Measurements from ENCODE around the gene PXYLP1. TPM values are rescaled to one million over a fixed set of nuclear protein-coding genes. Genes with fewer than 3 reads are reported as not detected.

The PXYLP1 gene
- total and polyA plus RNA-seq, 2 donors (not counting 1 experiment from before 2014, with no cell fraction given): 1.4 to 4.5 TPM

GRCh38 chr3:141257961-141258360, 26.3 kb downstream of the PXYLP1 start:
- intact Hi-C loops (cut with micrococcal nuclease): no loop called here
- no peaks in the 10 kb centered on the region for H3K4me1 Mint-ChIP-seq
- Histone ChIP-seq H3K36me3 (replicated peaks in 1 of 2; ENCODE audit: control extremely low read depth in 1 of 2, control insufficient read depth in 1 of 2, extremely low read depth in 1 of 2, insufficient read depth in 2 of 2, low read length in 1 of 2) (no peaks in the 10 kb centered on the region), H3K27me3 (replicated peaks in 1 of 4; ENCODE audit: control extremely low read depth in 1 of 4, control insufficient read depth in 3 of 4, insufficient read depth in 4 of 4, low read length in 3 of 4) (no peaks in the 10 kb centered on the region), H3K79me2 (ENCODE audit: control insufficient read depth, insufficient read depth, low read length) (no peaks in the 10 kb centered on the region), H3K27ac (ENCODE audit: low read length in 2 of 2) (no peak overlapping the region), H3K4me1 (ENCODE audit: control insufficient read depth in 2 of 2, insufficient read depth in 2 of 2, low read length in 2 of 2) (no peaks in the 10 kb centered on the region), H3K9me3 (ENCODE audit: control extremely low read depth in 1 of 3, control insufficient read depth in 2 of 3, insufficient read depth in 1 of 3, low read length in 2 of 3) (peaks cover 0 to 2% (median 0%) of the 10 kb centered on the region in 3 donors), H3K4me2 (replicated peaks; ENCODE audit: low read depth, low read length, poor library complexity, severe bottlenecking) (no peak overlapping the region), H3K9ac (ENCODE audit: low read length) (no peak overlapping the region), H3K4me3 (ENCODE audit: control extremely low read depth in 1 of 5, extremely low read depth in 1 of 5, insufficient read depth in 1 of 5, low read depth in 2 of 5, low read length in 4 of 5) (no peak overlapping the region), H2AFZ (ENCODE audit: insufficient read depth, low read depth, low read length, poor library complexity, severe bottlenecking) (no peak overlapping the region), H4K20me1 (ENCODE audit: control insufficient read depth, insufficient read depth, low read length, poor library complexity, severe bottlenecking) (no peaks in the 10 kb centered on the region)
- no peak overlapping the region for H3K4me3 Mint-ChIP-seq
- ChIA-PET CTCF (interaction anchor here (0.7 kb wide), 1 partner anchor 9 kb away, joined by 4 read pairs; no protein-coding TSS in a partner anchor), POLR2A (no interaction called here)
- no peak for TF ChIP-seq CTCF (IDR thresholded peaks at IDR 0.05)
- no peak for TF ChIP-seq EZH2 (IDR thresholded peaks at IDR 0.05; ENCODE audit: borderline replicate concordance, insufficient read depth, low read depth, low read length, poor library complexity, severe bottlenecking)
- H3K9me3 Mint-ChIP-seq (ENCODE audit: insufficient read depth): no peaks in the 10 kb centered on the region
- no peak for DNase-seq
- no peaks in the 10 kb centered on the region for H3K27me3 Mint-ChIP-seq
- ATAC-seq (ENCODE audit: low read depth): no peak
- 64% methylated on average over 4 of the region's 8 CpGs for WGBS (ENCODE audit: insufficient coverage)
- no peak overlapping the region for H3K27ac Mint-ChIP-seq

- DNase-seq: no peak
- H3K4me1 ChIP-seq (ENCODE audit: control insufficient read depth in 2 of 2, insufficient read depth in 2 of 2, low read length in 2 of 2): no peaks in the 10 kb centered on the region
- Mint-ChIP-seq H3K27me3 (no peaks in the 10 kb centered on the region), H3K4me1 (no peaks in the 10 kb centered on the region), H3K4me3 (no peak overlapping the region), H3K27ac (no peak overlapping the region), H3K9me3 (ENCODE audit: insufficient read depth) (no peaks in the 10 kb centered on the region)
- no peaks in the 10 kb centered on the region for H4K20me1 ChIP-seq (ENCODE audit: control insufficient read depth, insufficient read depth, low read length, poor library complexity, severe bottlenecking)
- H3K27me3 ChIP-seq (replicated peaks in 1 of 4; ENCODE audit: control extremely low read depth in 1 of 4, control insufficient read depth in 3 of 4, insufficient read depth in 4 of 4, low read length in 3 of 4): no peaks in the 10 kb centered on the region
- 100% methylated on average over 1 of the region's 2 CpGs for WGBS (ENCODE audit: insufficient coverage)
- no peak overlapping the region for H3K4me3 ChIP-seq (ENCODE audit: control extremely low read depth in 1 of 5, extremely low read depth in 1 of 5, insufficient read depth in 1 of 5, low read depth in 2 of 5, low read length in 4 of 5)
- H3K27ac ChIP-seq (ENCODE audit: low read length in 2 of 2): no peak overlapping the region
- H3K4me2 ChIP-seq (replicated peaks; ENCODE audit: low read depth, low read length, poor library complexity, severe bottlenecking): no peak overlapping the region
- H3K36me3 ChIP-seq (replicated peaks in 1 of 2; ENCODE audit: control extremely low read depth in 1 of 2, control insufficient read depth in 1 of 2, extremely low read depth in 1 of 2, insufficient read depth in 2 of 2, low read length in 1 of 2): no peaks in the 10 kb centered on the region
- H2AFZ ChIP-seq (ENCODE audit: insufficient read depth, low read depth, low read length, poor library complexity, severe bottlenecking): no peak overlapping the region
- no peaks in the 10 kb centered on the region for H3K79me2 ChIP-seq (ENCODE audit: control insufficient read depth, insufficient read depth, low read length)
- H3K9ac ChIP-seq (ENCODE audit: low read length): no peak overlapping the region
- no peak for ATAC-seq (ENCODE audit: low read depth)
- intact Hi-C loops (cut with micrococcal nuclease): no loop called here
- CTCF ChIA-PET: no interaction called here
- TF ChIP-seq EZH2 (IDR thresholded peaks at IDR 0.05; ENCODE audit: borderline replicate concordance, insufficient read depth, low read depth, low read length, poor library complexity, severe bottlenecking) (no peak), CTCF (IDR thresholded peaks at IDR 0.05) (no peak)
- POLR2A ChIA-PET: no interaction called here
- H3K9me3 ChIP-seq (ENCODE audit: control extremely low read depth in 1 of 3, control insufficient read depth in 2 of 3, insufficient read depth in 1 of 3, low read length in 2 of 3): peaks cover 0 to 2% (median 0%) of the 10 kb centered on the region in 3 donors
These were observed 27.3 kb downstream of the PXYLP1 start for GRCh38 chr3:141258973-141259372.

Measured in B cell (primary cell).